HT-29 (cell line): ENCODE measurements around the gene BBC3. TPM values are rescaled to one million over a fixed set of nuclear protein-coding genes. Genes with fewer than 3 reads are reported as not detected.
"Not testable (repeated sequence)": the region's sequence is repeated elsewhere in the genome, so short reads cannot be mapped to it uniquely, and the experiment has no call there.

Source experiments
- DNase-seq: peaks from one replicate; pipeline ENCODE4 v3.0.0-alpha.2; 2015; ENCODE audit warnings: low spot score
- total RNA-seq: library from RNA; depleted of rRNA; stranded (reverse); fragments of >200 nt; shearing (Covaris generic); gene quantifications from 2 replicates; pipeline ENCODE4 v1.2.3, GENCODE V29; 2014; rRNA removed

Gene BBC3, protein sequence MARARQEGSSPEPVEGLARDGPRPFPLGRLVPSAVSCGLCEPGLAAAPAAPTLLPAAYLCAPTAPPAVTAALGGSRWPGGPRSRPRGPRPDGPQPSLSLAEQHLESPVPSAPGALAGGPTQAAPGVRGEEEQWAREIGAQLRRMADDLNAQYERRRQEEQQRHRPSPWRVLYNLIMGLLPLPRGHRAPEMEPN
- total RNA-seq = 51.0 and 56.4 TPM in 2 replicates

DNA sequence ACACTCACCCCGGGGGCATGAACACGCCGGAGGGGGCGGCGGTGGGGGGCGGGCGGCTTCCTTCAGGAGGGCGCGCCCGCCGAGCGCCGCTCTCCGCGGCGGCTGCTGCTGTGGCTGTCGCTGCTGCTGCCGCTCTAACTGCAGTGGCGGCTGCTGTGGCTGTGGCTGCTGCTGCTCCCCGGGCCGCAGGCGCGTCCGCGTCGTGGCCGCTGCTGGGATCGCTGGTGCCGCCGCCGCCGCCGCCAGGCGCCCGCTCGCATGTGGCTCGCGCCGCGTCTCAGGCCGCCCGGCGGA lies at the start of gene BBC3:
TSS of gene BBC3 (minus strand) at position 279 of the 294 bp plus-strand sequence. CDS start 2,768 bp downstream, outside the sequence.
- no peak for DNase-seq

DNA sequence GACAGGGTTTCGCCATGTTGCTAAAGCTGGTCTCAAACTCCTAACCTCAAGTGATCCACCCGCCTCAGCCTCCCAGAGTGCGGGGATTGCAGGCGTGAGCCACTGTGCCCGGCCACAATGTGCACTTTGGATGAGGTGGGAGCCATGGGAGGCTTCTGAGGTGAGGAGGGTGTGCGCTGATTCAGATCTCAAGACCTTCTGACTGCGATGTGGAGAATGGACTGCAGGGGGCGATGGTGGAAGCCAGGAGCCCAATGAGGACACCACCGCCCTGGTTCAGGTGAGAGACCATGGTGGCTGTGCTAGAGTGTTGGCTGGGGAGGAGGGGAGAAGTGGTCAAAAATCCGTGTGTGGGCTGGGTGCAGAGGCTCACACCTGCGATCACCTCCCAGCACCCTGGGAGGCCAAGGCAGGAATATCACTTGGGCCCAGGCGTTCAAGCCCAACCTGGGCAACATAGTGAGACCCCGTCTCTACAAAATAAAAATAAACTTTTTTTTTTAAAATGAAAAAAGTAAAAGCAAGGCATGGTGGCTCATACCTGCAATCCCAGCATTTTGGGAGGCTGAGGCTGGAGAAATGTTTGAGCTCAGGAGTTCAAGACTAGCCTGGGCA lies 49.3 kb upstream of the BBC3 start:
- peak; percentile 71 for DNase-seq

DNA sequence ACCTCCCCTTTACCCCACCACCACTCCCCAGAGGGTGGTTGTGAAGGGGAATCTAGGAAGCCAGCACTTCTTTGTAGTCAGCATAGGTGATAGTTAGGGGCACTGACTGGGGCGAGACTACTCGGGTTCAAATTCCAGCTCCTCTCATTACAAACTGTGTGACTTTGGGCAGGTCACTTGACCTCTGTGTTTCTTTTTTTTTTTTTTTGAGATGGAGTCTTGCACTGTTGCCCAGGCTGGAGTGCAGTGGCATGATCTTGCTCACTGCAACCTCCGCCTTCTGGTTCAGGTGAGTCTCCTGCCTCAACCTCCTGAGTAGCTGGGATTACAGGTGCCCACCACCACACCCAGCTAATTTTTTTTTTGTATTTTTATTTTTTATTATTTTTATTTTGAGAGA lies 45.5 kb upstream of the BBC3 start:
- DNase-seq = not testable (repeated sequence)

DNA sequence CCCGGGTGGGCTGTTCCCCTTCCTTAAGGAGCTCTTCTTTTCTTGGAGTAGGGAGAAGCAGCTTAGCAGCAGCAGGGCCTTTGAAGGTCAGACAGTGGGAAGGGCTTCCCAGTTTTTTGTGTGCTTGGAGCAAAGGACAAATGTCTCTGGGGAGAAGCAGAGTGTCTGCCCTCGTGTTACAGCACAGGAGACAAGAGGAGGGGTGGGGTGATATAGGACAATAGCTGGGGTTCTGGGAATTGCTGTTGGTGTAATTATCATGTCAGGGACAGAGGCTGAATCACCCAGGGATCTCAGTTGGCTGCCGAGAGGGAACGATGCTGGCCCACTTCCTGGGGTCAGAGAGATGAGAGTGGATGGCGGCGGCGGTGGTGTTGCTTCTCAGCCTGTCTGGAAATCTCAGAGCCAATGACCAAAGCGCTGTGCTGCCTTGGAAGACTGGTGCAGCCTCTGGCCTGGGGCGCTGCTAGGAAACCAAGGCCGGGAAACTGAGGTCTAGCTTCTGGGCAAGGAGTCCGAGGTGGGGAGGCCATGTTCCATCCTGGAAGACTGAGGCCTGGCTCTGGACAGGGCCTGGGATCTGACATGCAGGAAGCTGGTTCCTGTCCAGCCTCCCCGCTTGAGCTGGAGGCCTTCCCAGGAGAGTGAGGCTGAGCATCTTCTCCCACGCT lies 44.9 kb upstream of the BBC3 start:
- no peak for DNase-seq

DNA sequence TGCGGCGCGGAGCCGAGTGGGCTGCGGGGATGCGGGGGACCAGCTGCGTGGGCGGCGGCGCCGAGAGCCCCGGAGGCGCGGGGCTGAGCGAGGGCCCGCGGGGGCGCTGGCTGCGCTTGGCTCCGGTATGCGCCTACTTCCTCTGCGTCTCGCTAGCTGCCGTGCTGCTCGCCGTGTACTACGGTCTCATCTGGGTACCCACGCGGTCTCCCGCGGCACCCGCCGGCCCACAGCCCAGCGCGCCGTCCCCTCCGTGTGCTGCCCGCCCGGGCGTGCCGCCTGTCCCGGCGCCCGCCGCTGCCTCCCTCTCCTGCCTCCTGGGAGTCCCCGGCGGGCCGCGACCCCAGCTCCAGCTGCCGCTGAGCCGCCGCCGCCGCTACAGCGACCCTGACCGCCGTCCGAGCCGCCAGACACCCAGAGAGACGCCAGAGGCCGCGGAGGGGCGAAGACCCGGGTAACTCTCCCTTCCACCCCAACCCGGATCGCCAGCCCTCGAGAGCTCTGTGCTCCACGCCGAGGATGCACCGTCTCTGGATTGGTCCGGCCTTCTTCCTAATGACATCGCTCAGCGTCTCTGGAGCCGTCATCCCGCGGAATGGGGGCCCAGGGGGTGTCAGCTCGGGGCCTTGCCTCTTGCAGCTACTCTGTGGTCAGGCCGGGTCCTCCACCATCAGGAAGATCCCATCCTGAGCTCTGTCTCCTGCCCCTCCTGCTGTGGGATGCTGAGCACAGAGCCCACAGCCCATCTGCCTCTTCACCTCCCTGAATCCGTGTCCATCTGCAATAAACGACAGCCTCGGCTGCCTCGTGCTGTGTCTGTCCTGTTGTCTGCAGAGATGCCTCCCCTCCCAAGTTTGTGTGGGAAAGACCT lies 44.1 kb upstream of the BBC3 start:
- no peak for DNase-seq

DNA sequence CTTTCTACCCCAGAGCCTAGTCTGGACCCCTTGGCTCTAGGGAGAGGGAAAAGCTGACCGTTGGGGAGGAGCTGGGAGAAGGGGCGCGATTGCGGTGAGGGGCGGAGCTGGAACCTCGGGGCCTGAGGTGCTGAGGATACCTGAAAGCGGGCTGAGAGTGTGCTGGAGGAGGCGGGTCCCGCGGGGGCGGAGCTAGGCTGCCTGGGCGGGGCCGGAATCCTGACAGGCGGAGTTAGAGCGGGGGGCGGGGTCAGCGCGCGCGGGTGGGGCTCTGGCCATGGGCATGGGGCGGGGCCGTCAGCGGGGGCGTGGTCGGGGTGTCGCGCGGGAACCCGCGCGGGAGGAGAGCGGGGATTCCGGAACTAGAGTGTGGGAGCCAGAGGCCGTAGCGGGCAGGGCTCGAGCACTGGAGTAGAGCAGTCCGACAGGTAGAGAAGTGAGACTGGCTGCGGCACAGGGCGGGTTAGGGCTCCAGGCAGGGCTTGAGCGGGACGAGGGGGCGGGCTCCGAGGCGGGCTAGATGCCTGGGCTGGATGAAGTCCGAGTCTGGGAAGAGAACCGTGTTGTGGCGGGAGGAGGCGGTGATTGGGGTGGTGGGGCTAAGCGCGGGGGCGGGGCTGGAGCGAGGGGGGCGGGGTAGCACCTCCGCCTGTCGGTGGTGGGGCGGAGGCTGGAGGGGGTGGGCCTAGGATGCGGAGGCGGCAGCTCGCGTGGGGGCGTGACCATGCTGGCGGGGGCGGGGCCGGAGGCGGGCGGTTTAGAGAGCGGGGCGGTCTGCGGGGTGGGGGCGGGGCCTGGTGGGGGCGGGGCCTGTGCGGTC lies 43.3 kb upstream of the BBC3 start, which contains the start of gene INAFM1:
TSS of gene INAFM1 (plus strand) at position 815 of the 820 bp plus-strand sequence. CDS start 35 bp downstream, outside the sequence.
- peak; percentile 99 for DNase-seq

DNA sequence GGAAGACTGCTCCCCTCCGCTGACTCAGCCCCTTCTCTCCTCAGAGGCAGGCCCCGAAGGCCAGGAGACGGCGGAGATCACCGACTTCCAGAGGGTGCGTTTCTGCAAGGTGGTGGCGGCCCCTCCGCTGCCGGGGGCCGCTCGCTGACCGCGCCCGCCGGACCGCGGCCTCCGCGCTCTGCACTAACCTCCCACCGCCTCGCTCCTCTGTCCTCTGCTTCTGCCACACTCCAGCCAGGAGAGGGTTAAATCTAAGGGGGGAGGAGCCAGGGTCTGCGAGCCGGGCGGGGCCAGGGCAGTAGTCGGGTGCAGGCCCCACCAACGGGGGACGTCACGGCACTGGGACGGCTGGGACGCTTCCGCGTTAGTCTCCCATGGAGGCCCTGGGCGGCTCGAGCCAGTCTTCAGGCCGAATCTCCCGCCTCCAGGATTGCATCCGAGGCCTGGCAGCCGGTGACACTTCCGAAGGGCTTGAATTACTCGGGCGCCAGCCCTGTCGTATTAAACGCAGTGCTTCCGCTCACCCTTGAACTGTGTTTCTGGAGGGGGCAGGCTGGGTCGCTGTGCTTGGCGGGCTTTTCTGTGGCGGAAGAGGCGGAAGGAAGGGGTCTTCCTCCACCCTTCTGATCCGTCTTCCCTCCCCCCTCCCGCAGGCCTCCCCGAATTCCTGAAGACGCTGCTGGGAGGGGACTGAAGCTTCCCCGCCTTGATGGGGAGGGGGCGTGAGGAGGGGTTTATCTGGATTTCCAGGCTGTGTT lies 42.5 kb upstream of the BBC3 start:
- peak; percentile 99 for DNase-seq

DNA sequence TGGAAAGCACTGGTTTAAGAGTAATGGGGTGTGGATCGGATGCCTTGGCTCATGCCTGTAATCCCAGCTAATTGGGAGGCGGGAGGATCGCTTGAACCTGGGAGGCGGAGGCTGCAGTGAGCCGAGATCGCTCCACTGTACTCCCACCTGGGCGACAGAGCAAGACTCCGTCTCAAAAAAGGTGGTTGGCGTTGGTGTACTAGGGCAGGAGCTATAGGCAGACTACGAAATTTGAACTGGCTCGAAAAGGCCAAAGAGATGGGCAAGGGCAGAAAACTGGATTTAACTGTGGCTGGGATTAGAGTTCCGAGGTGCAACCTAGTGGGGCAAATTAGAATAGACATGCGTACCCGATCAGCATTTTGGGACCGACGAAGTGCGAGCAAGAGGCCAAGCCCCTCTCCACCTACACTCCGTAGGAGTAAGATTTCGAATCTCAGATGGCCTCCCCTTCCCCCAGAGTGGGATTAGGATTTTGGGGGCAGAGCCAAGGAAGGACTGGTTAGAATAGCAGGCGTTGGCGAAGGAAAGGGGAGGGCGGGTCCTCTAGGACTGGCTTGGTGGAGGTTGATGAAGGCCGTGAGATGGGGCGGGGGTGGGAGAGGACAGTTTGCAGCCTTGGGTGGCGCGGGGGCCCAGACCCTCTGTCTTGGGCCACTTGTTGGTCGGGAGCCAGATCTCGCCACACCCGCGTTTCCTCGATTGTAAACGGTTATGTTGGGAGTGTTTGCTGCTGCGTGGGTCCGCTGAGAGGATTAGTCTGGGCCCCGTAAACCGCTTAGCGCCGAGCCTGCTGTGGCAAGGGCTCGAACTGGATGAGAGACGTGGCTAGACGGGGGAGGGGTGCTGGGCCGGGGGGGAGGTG lies 41.7 kb upstream of the BBC3 start:
- peak; percentile 42 for DNase-seq

DNA sequence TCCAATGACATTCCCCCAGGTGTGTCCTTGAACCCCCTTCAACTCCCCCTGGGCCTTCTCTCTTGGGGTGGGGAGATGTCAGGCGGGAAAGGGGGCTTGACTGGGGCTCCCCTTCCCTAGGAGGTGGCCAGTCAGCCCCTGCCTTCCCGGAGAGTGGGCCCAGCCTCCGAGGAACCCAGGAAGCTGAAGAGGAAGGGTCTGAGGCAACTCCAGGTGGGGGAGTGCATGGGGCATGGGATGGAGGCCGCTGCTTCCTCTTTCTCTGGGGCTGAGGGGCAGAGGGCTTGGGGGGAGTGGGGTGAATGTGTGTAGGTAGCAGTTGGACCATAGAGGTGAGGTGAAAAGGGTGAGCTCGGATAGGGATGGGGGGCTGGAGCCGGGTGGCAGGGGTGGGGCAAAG lies 41.0 kb upstream of the BBC3 start:
- DNase-seq = no peak

DNA sequence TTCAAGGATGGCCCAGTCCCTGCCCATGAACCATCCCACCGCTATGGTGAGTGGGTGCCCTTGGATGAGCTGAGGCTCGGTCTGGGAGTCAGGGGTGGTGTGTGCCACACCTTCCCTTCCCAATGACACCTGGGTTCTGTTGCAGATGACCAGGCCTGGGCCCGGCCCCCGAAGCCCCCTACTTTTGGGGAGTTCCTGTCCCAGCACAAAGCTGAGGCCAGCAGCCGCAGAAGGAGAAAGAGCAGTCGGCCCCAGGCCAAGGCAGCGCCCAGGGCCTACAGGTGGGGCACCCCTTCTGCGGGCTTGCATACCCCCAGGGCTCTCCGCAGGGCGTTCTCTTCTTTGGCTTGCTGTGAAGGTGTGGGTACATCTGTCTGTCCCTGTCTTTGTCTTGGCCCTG lies 39.4 kb upstream of the BBC3 start:
- no peak for DNase-seq

DNA sequence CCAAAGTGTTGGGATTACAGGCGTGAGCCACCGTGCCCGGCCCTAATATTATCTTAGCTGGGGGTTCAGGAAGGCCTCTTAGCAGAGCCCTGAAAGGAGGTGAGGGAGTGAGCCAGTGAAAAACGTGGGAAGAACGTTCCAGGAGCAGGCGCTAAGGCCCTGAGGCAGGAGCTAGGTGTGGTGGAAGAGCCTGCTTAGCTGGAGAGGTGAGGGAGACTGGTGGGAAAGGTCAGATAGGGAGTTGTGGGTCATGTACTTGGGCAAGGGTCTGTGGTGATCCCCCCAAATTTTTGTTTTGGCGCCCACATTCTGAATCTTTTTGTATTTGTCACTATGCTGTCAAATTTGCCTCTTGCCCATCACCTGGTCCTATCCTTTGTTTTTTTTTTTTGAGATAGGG lies 38.6 kb upstream of the BBC3 start:
- no peak for DNase-seq

DNA sequence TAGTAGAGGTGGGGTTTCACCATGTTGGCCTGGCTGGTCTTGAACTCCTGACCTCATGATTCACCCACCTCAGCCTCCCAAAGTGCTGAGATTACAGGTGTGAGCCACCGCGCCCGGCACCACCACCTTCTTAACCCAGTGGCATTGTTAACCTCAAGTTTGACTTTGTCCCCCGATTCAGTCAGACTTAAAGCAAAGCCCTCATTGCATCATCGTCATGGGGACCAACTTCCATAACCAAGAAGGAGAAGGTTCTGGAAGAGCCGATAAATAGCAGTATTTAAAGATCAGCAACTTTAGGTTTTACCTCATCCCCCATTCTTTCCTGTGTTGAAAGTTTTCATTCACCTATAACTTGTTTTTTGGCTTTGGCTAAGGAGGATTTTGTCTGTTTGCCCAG lies 37.0 kb upstream of the BBC3 start:
- DNase-seq = no peak

DNA sequence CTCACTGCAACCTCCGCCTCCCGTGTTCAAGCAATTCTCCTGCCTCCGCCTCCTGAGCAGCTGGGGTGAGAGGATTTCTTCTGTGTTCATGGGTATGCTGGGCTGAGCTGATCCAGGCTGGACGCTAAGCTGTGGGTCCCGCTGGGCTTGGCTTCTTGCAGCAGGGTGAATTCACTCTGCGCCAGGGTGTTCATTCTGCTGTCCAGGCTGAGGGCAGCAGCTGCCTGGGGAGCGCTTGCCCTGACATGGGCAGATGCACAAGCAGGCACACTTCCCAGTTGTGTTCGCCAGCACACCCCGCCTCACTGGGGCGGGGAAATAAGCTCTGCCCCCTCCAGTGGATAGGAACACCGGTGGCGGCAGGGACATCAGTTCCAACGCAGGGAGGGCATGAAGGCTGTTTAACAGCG lies 36.4 kb upstream of the BBC3 start:
- DNase-seq = no peak

DNA sequence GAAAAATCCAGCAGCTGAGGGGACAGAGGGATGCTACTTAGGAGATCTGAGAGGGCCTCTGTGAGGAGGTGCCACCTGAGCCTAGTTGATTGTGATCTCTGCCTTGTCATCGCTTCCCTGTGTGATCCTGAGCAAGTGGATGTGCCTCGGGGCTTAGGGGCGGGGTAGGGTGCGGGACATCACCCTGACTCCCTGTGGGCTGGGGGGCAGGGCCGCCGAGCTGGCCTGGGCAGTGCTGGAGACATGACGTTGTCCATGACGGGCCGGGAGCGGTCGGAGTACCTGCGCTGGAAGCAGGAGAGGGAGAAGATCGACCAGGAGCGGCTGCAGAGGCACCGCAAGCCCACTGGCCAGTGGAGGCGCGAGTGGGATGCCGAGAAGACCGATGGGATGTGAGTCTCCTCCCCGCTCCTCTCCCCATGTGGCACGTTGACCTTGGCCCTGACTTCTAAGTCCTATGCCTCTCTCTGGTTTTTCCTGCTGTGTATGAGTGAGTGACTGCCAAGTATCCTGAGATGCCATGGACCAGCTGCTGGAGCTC lies 35.5 kb upstream of the BBC3 start:
- no peak for DNase-seq

DNA sequence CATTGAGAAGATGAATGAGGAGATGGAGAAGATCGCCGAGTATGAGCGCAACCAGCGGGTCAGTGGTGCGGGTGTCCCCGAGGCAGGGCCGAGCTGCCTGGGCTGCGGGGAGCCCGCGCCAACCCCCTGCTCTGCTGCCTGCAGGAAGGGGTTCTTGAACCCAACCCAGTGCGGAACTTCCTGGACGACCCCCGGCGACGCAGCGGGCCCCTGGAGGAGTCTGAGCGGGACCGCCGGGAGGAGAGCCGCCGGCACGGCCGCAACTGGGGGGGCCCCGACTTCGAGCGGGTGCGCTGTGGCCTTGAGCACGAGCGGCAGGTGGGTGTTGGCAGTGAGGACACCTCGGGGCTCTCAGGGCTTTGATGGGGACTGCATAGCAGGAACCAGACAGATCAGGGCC lies 33.6 kb upstream of the BBC3 start:
- no peak for DNase-seq

DNA sequence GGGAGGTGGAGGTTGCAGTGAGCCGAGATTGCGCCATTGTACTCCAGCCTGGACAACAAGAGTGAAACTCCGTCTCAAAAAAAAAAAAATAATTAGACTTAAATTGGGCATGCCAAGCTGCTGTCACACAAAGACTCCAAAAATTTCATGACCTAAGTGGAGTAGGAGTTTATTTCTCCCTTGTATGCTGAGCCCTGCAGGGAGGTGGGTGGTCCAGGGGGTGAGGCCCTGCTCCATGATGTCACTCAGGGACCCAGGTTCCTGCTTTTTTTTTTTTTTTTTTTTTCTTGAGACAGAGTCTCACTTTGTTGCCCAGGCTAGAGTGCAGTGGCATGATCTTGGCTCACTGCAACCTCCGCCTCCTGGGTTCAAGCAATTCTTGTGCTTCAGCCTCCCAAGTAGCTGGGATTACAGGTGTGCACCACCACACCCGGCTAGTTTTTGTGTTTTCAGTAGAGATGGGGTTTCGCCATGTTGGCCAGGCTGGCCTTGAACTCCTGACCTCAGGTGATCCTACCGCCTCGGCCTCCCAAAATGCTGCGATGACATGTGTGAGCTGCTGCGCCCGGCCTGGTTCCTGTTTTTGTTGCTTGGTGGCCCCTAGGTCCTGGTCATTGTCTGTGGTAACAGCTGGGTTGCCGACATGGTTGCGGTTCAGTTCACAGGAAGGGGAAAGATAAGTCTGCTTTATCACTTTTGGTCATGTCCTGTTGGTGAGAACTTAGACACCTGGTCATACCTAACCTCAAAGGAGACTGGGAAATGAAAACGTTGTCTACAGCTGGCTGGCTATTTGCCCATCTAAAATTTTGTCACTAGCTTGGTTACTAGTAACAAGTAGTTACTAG lies 31.2 kb upstream of the BBC3 start:
- DNase-seq = not testable (repeated sequence)

DNA sequence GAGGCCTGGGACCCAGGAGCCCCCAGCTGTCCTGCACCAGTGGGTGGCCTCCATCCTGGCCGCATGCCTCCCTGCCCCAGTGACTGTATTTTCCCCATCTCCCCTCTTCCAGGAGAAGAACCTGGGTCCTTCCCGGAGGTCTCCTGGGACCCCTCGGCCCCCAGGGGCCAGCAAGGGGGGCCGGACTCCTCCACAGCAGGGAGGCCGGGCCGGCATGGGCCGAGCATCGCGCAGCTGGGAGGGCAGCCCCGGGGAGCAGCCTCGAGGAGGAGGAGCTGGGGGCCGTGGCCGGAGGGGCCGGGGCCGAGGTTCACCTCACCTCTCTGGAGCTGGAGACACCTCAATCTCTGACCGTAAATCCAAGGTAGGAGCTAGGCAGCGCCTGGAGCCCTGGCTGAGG lies 29.5 kb upstream of the BBC3 start:
- no peak for DNase-seq

DNA sequence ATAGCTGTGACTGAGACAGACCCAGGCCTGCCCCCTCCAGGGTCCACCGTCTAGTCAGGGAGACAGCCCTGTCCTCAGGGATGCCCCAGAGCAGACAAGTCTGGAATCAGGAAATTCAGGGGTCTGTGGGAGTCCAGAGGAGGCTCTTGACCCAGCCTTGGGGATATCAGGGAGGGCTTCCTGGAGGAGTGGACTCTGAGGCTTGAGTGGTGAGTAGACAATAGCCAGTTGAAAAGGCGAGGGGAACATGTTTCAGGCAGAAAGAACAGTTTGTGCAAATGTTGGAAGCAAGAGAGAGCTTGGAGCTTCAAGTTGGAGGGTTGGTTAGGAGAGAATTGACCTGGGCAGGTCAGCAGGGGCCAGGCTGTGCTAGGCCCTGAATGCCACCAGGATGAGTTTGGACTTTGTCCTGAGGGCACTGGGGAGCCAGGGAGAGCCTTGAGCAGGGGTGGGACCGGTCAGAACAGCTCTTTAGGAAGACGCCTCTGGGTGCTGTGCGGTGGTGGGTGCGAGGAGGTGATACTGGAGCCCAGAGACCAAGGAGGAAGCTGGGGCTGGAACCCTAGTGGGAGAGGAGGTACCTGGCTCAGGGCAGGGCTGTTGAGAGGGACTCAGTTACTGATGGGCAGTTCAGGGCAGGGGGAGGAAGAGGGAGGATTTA lies 28.0 kb upstream of the BBC3 start:
- no peak for DNase-seq
